ENCODE measurements around the gene OR2L2. TPM values are rescaled to one million over a fixed set of nuclear protein-coding genes. Genes with fewer than 3 reads are reported as not detected.
A peak's percentile ranks its signal among the peaks of the same experiment; 100 is the strongest.
"Not testable (repeated sequence)": the region's sequence is repeated elsewhere in the genome, so short reads cannot be mapped to it uniquely, and the experiment has no call there.

The OR2L2 gene
- polyA plus RNA-seq (2012; ENCODE audit: insufficient read depth, insufficient read length): not detected

- no peak for DNase-seq (ENCODE audit: low read depth, low spot score)
These were observed at the start of gene OR2L2 for GRCh38 chr1:248029770-248030169. TSS of gene OR2L2 (plus strand) at chr1:248030070. CDS start at chr1:248038268, 8,198 bp downstream.

GRCh38 chr1:247992986-247993385 lies 36.9 kb upstream of the OR2L2 start:
- no peak for DNase-seq (ENCODE audit: low read depth, low spot score)
- no peak overlapping the region for H3K4me3 ChIP-seq (ENCODE audit: low read length)

More at GRCh38 chr1:248029770-248030169, at the start of gene OR2L2:
- H3K4me3 ChIP-seq (ENCODE audit: low read length): no peak within 1 kb of the TSS

- H3K4me3 ChIP-seq (ENCODE audit: low read length): no peak overlapping the region
- no peak for DNase-seq (ENCODE audit: low read depth, low spot score)
These were observed 31.1 kb upstream of the OR2L2 start for GRCh38 chr1:247998811-247999210.

GRCh38 chr1:248000169-248000568 lies 29.7 kb upstream of the OR2L2 start:
- no peak for DNase-seq (ENCODE audit: low read depth, low spot score)
- H3K4me3 ChIP-seq (ENCODE audit: low read length): no peak overlapping the region

- DNase-seq (ENCODE audit: low read depth, low spot score): no peak
- H3K4me3 ChIP-seq (ENCODE audit: low read length): no peak overlapping the region
These were observed 22.1 kb upstream of the OR2L2 start for GRCh38 chr1:248007778-248008177.

GRCh38 chr1:248009681-248010080 lies 20.2 kb upstream of the OR2L2 start:
- no peak for DNase-seq (ENCODE audit: low read depth, low spot score)
- H3K4me3 ChIP-seq (ENCODE audit: low read length): no peak overlapping the region

GRCh38 chr1:248013229-248013710 lies 16.6 kb upstream of the OR2L2 start, which contains the start of gene OR2L5:
TSS of gene OR2L5 (plus strand) at chr1:248013660. CDS start at chr1:248021948, 8,288 bp downstream.
- DNase-seq (ENCODE audit: low read depth, low spot score): no peak
- H3K4me3 ChIP-seq (ENCODE audit: low read length): no peak within 1 kb of the TSS

GRCh38 chr1:248015803-248016202 lies 14.1 kb upstream of the OR2L2 start:
- DNase-seq (ENCODE audit: low read depth, low spot score): no peak
- no peak overlapping the region for H3K4me3 ChIP-seq (ENCODE audit: low read length)

GRCh38 chr1:248045209-248045608 lies 15.3 kb downstream of the OR2L2 start:
- no peak overlapping the region for H3K4me3 ChIP-seq (ENCODE audit: low read length)
- peak; percentile 60 for DNase-seq (ENCODE audit: low read depth, low spot score)

GRCh38 chr1:248046536-248046935 lies 16.7 kb downstream of the OR2L2 start, which contains the start of gene OR2L3:
TSS of gene OR2L3 (plus strand) at chr1:248046836. CDS start at chr1:248060682, 13,846 bp downstream.
- H3K4me3 ChIP-seq (ENCODE audit: low read length): no peak within 1 kb of the TSS
- DNase-seq (ENCODE audit: low read depth, low spot score): no peak

- DNase-seq (ENCODE audit: low read depth, low spot score): no peak
- no peak overlapping the region for H3K4me3 ChIP-seq (ENCODE audit: low read length)
These were observed 17.1 kb downstream of the OR2L2 start for GRCh38 chr1:248047008-248047407.

GRCh38 chr1:248054671-248055070 lies 24.8 kb downstream of the OR2L2 start:
- DNase-seq (ENCODE audit: low read depth, low spot score): no peak
- no peak overlapping the region for H3K4me3 ChIP-seq (ENCODE audit: low read length)

GRCh38 chr1:248055261-248055660 lies 25.4 kb downstream of the OR2L2 start:
- DNase-seq (ENCODE audit: low read depth, low spot score): no peak
- H3K4me3 ChIP-seq (ENCODE audit: low read length): no peak overlapping the region

GRCh38 chr1:248065071-248065470 lies 35.2 kb downstream of the OR2L2 start:
- DNase-seq (ENCODE audit: low read depth, low spot score): no peak
- no peak overlapping the region for H3K4me3 ChIP-seq (ENCODE audit: low read length)

- DNase-seq (ENCODE audit: low read depth, low spot score): no peak
- H3K4me3 ChIP-seq (ENCODE audit: low read length): no peak overlapping the region
These were observed 35.7 kb downstream of the OR2L2 start for GRCh38 chr1:248065604-248066003.

GRCh38 chr1:248083864-248084263 lies 54.0 kb downstream of the OR2L2 start:
- H3K4me3 ChIP-seq (ENCODE audit: low read length); DNase-seq (ENCODE audit: low read depth, low spot score): not testable (repeated sequence)

All from Jurkat, Clone E6-1 (cell line).